Measurements from ENCODE around the gene NELL1.

NELL1 gene

DNA sequence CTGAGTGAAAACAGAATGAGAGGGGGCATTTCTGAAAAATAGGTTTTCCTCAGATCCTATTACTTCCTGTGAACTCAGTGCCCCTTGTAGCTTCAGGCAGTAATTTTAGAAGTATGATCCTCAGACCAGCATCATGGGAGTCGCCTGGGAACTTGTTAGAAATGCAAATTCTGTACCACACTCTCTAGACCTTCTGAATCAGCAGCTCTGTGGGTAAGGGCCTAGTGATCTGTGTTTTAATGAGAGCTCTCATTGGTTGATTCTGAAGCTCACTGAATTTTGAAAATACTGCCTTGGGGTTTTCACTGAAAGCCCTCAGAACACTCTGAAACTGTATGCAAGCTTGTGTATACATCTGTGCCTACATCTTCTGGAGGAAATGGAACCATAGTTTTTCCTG is 876.3 kb downstream of the NELL1 start:
- no peaks in the 10 kb centered on the region for H3K4me1 ChIP-seq (ENCODE audit: control insufficient read depth, insufficient read depth, low read length)
- no peak overlapping the region for H3K27ac ChIP-seq (ENCODE audit: low read depth, low read length)
- H3K9me3 ChIP-seq (ENCODE audit: control insufficient read depth, insufficient read depth, low read depth, low read length) = no peaks in the 10 kb centered on the region
- H3K36me3 ChIP-seq (ENCODE audit: control insufficient read depth, insufficient read depth, low read length) = no peaks in the 10 kb centered on the region
- no peak overlapping the region for H3K9ac ChIP-seq (ENCODE audit: low read length)
- H3K27me3 ChIP-seq (ENCODE audit: control insufficient read depth, insufficient read depth, low read length) = no peaks in the 10 kb centered on the region
- H3K4me3 ChIP-seq (ENCODE audit: low read depth, low read length) = no peak overlapping the region

DNA sequence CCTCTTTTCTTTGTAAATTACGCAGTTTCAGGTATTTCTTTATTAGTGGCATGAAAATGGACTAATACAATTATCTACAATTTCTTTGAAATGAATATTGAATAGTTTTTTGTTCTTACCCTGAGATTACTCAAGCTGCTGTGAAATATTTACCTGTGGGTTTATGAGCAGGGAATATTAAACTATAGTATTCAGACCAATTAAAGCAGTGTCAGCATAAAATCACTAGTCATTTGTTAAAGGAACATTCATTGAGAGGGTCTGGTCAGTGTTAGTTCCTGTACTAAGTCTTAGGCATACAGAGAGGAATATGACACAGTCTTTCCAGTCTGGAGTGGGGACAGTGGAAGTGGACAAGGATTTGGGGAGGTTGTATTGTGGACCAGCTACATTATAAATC is 877.3 kb downstream of the NELL1 start:
- Histone ChIP-seq H3K4me3 (ENCODE audit: low read depth, low read length) (no peak overlapping the region), H3K9me3 (ENCODE audit: control insufficient read depth, insufficient read depth, low read depth, low read length) (no peaks in the 10 kb centered on the region), H3K36me3 (ENCODE audit: control insufficient read depth, insufficient read depth, low read length) (no peaks in the 10 kb centered on the region), H3K27me3 (ENCODE audit: control insufficient read depth, insufficient read depth, low read length) (no peaks in the 10 kb centered on the region), H3K4me1 (ENCODE audit: control insufficient read depth, insufficient read depth, low read length) (no peaks in the 10 kb centered on the region), H3K27ac (ENCODE audit: low read depth, low read length) (no peak overlapping the region), H3K9ac (ENCODE audit: low read length) (no peak overlapping the region)

DNA sequence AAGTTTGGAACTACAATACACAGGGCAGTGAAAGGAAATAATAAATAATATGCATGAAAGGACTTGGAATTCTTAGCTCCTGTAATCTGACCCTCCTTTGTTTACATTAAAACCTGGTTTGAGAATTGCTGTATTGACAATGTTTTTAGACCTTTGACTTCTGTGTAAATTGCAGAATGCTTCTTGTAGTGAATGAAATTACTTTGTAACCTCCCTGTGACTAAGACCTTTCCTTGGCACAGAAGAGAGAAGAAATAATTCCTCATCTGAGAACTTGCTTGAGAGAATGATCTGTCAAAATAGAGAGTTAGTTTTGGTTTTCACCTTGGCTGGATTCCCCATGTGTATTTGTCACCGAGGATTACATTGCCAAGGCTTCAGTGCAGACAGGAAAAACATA is 883.5 kb downstream of the NELL1 start:
- Histone ChIP-seq H3K9me3 (ENCODE audit: control insufficient read depth, insufficient read depth, low read depth, low read length) (no peaks in the 10 kb centered on the region), H3K4me1 (ENCODE audit: control insufficient read depth, insufficient read depth, low read length) (no peaks in the 10 kb centered on the region), H3K9ac (ENCODE audit: low read length) (no peak overlapping the region), H3K27me3 (ENCODE audit: control insufficient read depth, insufficient read depth, low read length) (no peaks in the 10 kb centered on the region), H3K36me3 (ENCODE audit: control insufficient read depth, insufficient read depth, low read length) (no peaks in the 10 kb centered on the region), H3K27ac (ENCODE audit: low read depth, low read length) (no peak overlapping the region), H3K4me3 (ENCODE audit: low read depth, low read length) (no peak overlapping the region)

DNA sequence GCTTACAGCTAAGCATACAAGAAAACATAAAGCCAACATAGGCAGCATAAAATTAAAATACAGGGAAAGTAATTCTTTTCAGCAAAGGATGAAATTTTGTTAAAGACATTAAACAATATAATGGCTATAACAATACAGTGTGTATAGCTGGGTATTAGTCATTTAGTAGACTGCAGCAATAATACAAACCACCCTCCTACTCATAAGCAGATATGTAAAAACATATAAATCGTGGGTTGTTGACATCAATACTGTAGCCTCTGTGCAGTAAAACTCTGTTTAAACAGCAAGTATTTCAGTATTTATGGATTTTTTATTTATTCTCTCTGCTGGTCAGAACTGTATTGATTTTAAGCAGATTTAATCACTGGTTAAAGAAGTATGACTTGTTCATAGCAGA is 884.4 kb downstream of the NELL1 start:
- no peak overlapping the region for H3K4me3 ChIP-seq (ENCODE audit: low read depth, low read length)
- H3K27me3 ChIP-seq (ENCODE audit: control insufficient read depth, insufficient read depth, low read length) = no peaks in the 10 kb centered on the region
- H3K4me1 ChIP-seq (ENCODE audit: control insufficient read depth, insufficient read depth, low read length) = no peaks in the 10 kb centered on the region
- no peaks in the 10 kb centered on the region for H3K36me3 ChIP-seq (ENCODE audit: control insufficient read depth, insufficient read depth, low read length)
- no peaks in the 10 kb centered on the region for H3K9me3 ChIP-seq (ENCODE audit: control insufficient read depth, insufficient read depth, low read depth, low read length)
- H3K27ac ChIP-seq (ENCODE audit: low read depth, low read length) = no peak overlapping the region
- H3K9ac ChIP-seq (ENCODE audit: low read length) = no peak overlapping the region

DNA sequence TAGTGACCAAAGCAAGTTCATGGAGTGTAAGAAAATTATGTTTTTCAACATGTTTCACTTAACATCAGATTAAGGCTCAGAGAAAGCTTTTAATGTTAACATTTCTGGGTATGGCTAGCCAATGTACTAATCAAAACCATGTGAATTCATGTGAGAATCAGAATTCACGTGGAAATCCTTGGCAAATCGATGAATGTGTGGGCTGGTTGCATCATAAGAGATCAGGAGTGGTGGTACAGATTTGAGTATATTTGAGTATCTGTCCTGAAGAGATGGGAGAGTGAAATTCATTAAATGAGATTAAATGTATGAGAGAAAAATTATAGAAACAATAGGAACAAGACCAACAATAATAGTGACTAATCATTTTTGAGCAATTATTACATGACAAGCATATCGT is 884.9 kb downstream of the NELL1 start:
- Histone ChIP-seq H3K9ac (ENCODE audit: low read length) (no peak overlapping the region), H3K4me3 (ENCODE audit: low read depth, low read length) (no peak overlapping the region), H3K36me3 (ENCODE audit: control insufficient read depth, insufficient read depth, low read length) (no peaks in the 10 kb centered on the region), H3K9me3 (ENCODE audit: control insufficient read depth, insufficient read depth, low read depth, low read length) (no peaks in the 10 kb centered on the region), H3K27ac (ENCODE audit: low read depth, low read length) (no peak overlapping the region), H3K27me3 (ENCODE audit: control insufficient read depth, insufficient read depth, low read length) (no peaks in the 10 kb centered on the region), H3K4me1 (ENCODE audit: control insufficient read depth, insufficient read depth, low read length) (no peaks in the 10 kb centered on the region)

DNA sequence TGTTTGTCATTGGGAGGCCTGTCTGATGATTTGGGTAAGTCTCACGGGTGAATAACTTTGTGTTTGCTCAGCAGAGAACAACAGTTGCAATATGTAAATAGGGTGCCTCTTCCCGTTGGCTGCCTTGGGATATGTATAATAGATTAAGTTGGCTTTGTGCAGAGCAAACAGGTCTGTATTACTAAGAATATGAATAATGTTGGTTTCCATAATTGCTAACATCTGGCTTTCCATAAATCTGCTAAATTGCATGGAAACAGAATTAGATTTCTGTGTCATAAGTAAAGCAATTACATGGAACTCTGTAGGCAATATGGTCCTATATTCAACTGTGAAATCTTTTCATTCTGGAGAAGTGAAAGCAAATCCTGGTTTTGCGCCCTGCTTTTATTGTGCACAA is 887.5 kb downstream of the NELL1 start:
- H3K4me1 ChIP-seq (ENCODE audit: control insufficient read depth, insufficient read depth, low read length) = peaks cover 3% of the 10 kb centered on the region; the same call in 1 of the 2 replicates
- H3K36me3 ChIP-seq (ENCODE audit: control insufficient read depth, insufficient read depth, low read length) = no peaks in the 10 kb centered on the region
- H3K27me3 ChIP-seq (ENCODE audit: control insufficient read depth, insufficient read depth, low read length) = no peaks in the 10 kb centered on the region
- no peak overlapping the region for H3K4me3 ChIP-seq (ENCODE audit: low read depth, low read length)
- H3K9ac ChIP-seq (ENCODE audit: low read length) = no peak overlapping the region
- no peaks in the 10 kb centered on the region for H3K9me3 ChIP-seq (ENCODE audit: control insufficient read depth, insufficient read depth, low read depth, low read length)
- H3K27ac ChIP-seq (ENCODE audit: low read depth, low read length) = no peak overlapping the region

DNA sequence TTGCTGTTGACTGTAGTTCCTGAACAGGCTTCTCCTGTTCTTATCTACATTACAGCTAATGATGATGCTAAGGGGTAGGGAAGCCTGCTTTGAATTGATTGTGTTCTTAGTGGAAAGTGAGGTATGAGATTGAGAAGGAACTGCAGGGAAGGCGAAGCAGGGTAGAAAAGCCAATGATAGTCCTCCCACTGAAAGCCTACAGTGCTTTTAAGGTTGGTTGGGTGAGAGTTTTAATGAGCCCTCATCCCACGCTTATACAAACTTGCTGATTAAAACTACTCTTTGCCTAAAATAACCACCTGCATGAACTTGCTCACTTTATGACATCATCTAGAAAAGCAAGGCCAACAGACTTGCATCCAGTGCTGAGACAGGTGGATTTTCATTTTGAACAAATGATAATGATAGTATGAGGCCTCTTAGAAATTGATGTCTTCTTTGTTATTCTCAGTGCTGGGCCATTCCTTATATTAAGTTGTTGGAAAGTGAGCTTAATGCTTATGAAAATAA is 891.1 kb downstream of the NELL1 start:
- Histone ChIP-seq H3K4me3 (ENCODE audit: low read depth, low read length) (no peak overlapping the region), H3K27me3 (ENCODE audit: control insufficient read depth, insufficient read depth, low read length) (no peaks in the 10 kb centered on the region), H3K27ac (ENCODE audit: low read depth, low read length) (no peak overlapping the region), H3K36me3 (ENCODE audit: control insufficient read depth, insufficient read depth, low read length) (no peaks in the 10 kb centered on the region), H3K9ac (ENCODE audit: low read length) (no peak overlapping the region), H3K4me1 (ENCODE audit: control insufficient read depth, insufficient read depth, low read length) (peaks cover 3% of the 10 kb centered on the region; the same call in 1 of the 2 replicates), H3K9me3 (ENCODE audit: control insufficient read depth, insufficient read depth, low read depth, low read length) (no peaks in the 10 kb centered on the region)

DNA sequence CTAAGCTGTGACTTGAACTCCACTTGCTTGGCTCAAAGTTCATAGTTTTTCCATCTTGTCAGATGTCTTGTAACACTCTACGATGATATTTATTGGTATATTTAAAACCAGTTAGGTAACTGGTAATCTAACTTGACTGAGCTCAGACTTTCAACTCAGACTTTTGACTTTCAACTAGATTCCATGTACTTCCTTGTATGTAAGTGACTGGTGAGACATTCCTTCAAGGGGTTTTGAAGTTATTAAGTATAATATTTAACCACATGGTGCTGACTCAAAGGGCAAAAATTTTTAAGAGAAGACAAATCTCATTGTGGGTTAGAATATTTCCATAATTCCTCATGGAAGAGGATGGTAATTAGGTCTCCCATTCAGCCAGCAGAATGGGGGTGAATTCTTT is 892.2 kb downstream of the NELL1 start:
- H3K4me3 ChIP-seq (ENCODE audit: low read depth, low read length) = no peak overlapping the region
- no peak overlapping the region for H3K9ac ChIP-seq (ENCODE audit: low read length)
- H3K36me3 ChIP-seq (ENCODE audit: control insufficient read depth, insufficient read depth, low read length) = no peaks in the 10 kb centered on the region
- peaks cover 3% of the 10 kb centered on the region; the same call in 1 of the 2 replicates for H3K4me1 ChIP-seq (ENCODE audit: control insufficient read depth, insufficient read depth, low read length)
- H3K27ac ChIP-seq (ENCODE audit: low read depth, low read length) = no peak overlapping the region
- no peaks in the 10 kb centered on the region for H3K27me3 ChIP-seq (ENCODE audit: control insufficient read depth, insufficient read depth, low read length)
- no peaks in the 10 kb centered on the region for H3K9me3 ChIP-seq (ENCODE audit: control insufficient read depth, insufficient read depth, low read depth, low read length)

DNA sequence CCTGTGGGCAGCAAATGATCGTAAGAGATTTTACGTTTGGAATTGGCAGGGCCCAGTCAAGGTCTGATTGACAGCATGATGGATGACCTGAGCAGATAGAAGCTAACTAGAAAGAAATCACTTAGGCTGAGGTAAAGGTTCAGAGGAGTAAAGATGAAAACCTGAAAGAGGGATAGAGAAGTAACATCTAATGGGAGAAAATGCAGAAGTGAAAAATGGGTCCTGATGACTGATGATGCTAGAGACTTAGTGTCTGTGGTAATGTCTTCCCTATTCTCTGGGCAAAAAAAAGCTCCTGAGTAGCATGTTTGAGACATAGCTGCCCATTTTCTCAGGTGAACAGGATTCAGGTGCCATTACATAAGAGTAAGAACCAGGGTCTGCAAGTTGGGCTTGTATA is 894.7 kb downstream of the NELL1 start:
- Histone ChIP-seq H3K27me3 (ENCODE audit: control insufficient read depth, insufficient read depth, low read length) (no peaks in the 10 kb centered on the region), H3K9me3 (ENCODE audit: control insufficient read depth, insufficient read depth, low read depth, low read length) (no peaks in the 10 kb centered on the region), H3K4me3 (ENCODE audit: low read depth, low read length) (no peak overlapping the region), H3K9ac (ENCODE audit: low read length) (no peak overlapping the region), H3K36me3 (ENCODE audit: control insufficient read depth, insufficient read depth, low read length) (no peaks in the 10 kb centered on the region), H3K27ac (ENCODE audit: low read depth, low read length) (no peak overlapping the region), H3K4me1 (ENCODE audit: control insufficient read depth, insufficient read depth, low read length) (peaks cover 3% of the 10 kb centered on the region; the same call in 1 of the 2 replicates)

DNA sequence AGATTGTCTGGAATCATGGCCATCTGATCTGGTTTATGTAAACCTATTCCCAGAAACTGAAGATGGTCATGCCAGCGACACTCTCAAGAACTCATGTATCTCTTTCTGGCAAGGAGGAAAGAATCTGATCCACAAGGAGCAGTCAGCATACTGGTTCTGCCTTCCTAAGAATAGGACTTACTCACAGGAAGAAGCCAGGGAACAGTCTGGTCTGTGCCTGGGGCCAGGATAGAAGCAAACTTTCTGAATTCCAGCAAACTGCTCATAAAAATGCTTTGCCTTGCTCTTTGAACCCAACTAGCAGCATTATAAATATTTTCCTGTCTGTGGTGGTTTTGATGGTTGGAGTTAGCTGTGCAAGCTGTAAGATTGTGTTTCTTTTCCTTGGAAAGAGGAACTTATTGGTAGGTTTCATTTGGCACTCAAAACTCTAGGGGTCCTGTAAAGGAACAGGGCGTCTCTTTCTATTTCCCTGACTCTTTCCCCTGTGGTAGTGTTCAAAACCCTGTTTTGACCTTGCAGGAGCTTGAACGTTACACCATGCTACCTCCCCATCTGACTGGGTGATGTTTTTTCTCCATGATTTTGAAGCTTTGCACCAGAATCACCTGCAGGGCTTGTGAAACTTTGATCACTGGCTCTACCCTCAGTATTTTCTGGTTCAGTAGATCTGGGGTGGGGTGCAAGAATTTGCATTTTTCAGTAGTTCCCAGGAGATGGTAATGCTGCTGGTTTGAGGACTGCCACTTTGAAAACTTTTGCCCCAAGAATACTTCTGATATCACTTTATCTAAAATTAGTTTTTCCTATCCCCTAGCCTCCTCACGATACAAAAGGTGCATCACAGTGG is 895.7 kb downstream of the NELL1 start:
- no peak overlapping the region for H3K4me3 ChIP-seq (ENCODE audit: low read depth, low read length)

DNA sequence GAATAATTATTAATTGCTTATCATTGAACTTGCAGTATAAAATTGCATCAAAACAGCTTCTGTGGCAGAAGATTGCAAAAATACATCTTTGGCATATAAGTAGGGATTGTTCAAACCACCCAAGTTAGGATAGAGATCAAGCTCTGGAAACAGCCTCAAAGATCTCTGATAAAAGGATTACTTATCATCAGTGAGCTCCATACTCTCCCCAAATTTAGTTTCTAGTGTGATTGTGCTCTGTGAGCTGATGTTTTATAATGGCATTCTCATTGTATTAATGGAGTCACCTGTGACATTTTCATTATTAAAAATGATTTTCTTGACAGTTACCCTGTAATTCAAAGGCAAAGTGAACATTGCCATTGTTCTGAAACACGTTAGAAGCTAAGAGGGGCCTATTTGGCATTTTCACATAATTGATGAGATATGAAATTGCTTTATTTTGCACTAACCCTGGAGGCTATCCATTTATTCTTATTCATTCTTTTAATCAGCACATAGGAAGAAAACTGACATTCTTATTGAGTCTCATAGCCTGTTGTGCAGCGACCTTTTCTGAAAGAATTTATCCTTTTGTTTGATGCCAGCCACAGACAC is 897.2 kb downstream of the NELL1 start:
- H3K4me3 ChIP-seq (ENCODE audit: low read depth, low read length) = no peak overlapping the region

More for the DNA sequence above, 895.7 kb downstream of the NELL1 start:
- Histone ChIP-seq H3K9ac (ENCODE audit: low read length) (no peak overlapping the region), H3K27ac (ENCODE audit: low read depth, low read length) (no peak overlapping the region), H3K27me3 (ENCODE audit: control insufficient read depth, insufficient read depth, low read length) (no peaks in the 10 kb centered on the region), H3K36me3 (ENCODE audit: control insufficient read depth, insufficient read depth, low read length) (no peaks in the 10 kb centered on the region), H3K9me3 (ENCODE audit: control insufficient read depth, insufficient read depth, low read depth, low read length) (no peaks in the 10 kb centered on the region), H3K4me1 (ENCODE audit: control insufficient read depth, insufficient read depth, low read length) (peaks cover 3% of the 10 kb centered on the region; the same call in 1 of the 2 replicates)

More for the DNA sequence above, 897.2 kb downstream of the NELL1 start:
- no peak overlapping the region for H3K9ac ChIP-seq (ENCODE audit: low read length)
- H3K27me3 ChIP-seq (ENCODE audit: control insufficient read depth, insufficient read depth, low read length) = no peaks in the 10 kb centered on the region
- H3K27ac ChIP-seq (ENCODE audit: low read depth, low read length) = no peak overlapping the region
- no peaks in the 10 kb centered on the region for H3K36me3 ChIP-seq (ENCODE audit: control insufficient read depth, insufficient read depth, low read length)
- no peaks in the 10 kb centered on the region for H3K9me3 ChIP-seq (ENCODE audit: control insufficient read depth, insufficient read depth, low read depth, low read length)
- H3K4me1 ChIP-seq (ENCODE audit: control insufficient read depth, insufficient read depth, low read length) = no peaks in the 10 kb centered on the region
